Airway epithelial cell (primary cell): ENCODE results near the gene OR6K2. TPM values are rescaled to one million over a fixed set of nuclear protein-coding genes. Genes with fewer than 3 reads are reported as not detected.

Experiments used
- total RNA-seq: library from RNA; depleted of rRNA; stranded (reverse); fragments of >200 nt; gene quantifications from 2 replicates; pipeline ENCODE4 v1.2.3, GENCODE V29; 2015

The OR6K2 gene
- not detected in 2 replicates for total RNA-seq

DNA sequence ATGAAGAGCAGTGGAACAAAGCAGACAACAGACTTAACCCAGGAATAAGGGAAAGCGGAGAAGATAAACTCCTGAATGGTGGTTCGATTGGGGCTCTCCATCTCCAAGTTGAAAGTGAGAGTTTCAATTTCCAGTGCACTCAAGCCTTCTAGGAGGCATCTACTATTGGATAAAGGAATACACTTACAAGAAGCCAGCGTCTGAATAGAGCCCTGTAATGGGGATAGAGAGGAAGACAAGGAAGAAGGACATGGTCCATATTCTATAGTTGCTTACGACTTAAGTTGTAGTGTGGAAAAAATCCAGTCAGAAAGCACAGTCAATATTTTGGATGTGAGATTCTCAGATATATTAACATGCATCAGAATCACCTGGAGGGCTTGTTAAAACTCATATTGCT is at the start of gene OR6K2:
TSS of gene OR6K2 (minus strand) at position 101 of the 400 bp plus-strand sequence. CDS start at position 101, 0 bp downstream.

DNA sequence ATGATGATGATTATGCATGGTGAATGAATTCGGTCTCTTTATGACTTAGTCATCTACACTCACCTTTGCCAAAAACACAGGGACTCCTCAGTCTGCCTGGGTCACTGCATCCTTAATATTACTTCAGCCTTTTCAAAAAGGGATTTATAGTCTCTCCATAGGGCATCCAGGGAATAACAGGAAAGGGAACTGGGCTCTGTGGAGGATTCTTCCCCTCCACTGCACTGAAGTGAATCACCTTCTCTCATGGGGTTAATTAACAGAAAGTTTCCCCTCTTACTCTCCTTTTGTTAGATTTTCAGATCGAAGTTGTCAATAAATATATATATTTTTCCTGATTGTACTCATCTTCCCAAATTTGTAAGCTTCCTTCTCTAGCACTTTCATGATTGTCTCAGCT is 20.2 kb upstream of the OR6K2 start, which contains the start of gene OR6K3:
TSS of gene OR6K3 (minus strand) at position 101 of the 400 bp plus-strand sequence. CDS start 2,605 bp downstream, outside the sequence.

DNA sequence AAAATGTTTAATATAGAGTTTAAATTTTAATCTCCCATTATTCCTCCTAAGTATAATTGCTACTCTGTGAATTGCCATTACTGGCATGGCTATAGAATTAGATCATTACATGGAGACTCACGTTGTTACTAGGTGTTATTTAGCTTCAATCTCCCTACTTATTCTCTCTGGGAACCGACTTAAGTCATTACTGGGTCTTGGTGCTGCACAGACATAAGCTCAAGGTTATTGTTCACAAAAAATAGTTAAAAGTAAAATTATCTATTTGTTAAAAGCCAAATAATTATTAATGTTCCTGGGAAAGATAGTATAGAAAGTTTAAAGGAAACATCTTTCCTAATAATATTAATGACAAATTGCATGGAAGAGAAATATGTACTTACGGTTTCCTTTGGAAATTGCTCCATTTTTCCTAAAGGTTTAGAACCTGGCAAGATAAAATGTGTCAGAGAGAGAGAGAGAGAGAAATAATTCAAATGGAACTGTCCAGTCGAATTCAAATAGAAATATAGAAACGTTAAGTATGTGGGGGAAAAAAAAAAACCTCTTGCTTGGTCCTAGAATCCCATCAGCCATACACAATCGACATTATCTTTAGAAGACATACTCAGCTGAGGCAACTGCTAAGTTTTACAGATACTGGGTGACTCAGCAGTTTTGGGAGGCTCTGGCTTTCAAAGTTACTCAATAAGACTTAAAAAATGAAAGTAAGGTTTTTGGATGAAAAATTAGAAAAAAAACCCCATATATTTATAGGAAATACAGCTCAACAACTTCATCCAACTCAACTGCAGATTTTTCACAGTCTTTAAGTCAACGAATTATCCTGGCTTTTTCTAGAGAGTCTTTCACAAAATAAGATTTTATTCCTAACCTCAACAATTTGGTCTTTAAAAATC is 14.1 kb downstream of the OR6K2 start, which contains the start of gene SPTA1:
TSS of gene SPTA1 (minus strand) at position 605 of the 899 bp plus-strand sequence. CDS start at position 407, 198 bp downstream.

Other genes with a start within 250 kb of the OR6K2 start
- not detected in 2 replicates for gene OR10K1, start 238.8 kb downstream of the OR6K2 start, total RNA-seq
- not detected in 2 replicates for gene OR10R2, start 228.4 kb downstream of the OR6K2 start, total RNA-seq
- not detected in 2 replicates for gene OR6Y1, start 146.2 kb downstream of the OR6K2 start, total RNA-seq
- not detected in 2 replicates for gene OR6P1, start 130.1 kb downstream of the OR6K2 start, total RNA-seq
- not detected in 2 replicates for gene OR10X1, start 120.8 kb downstream of the OR6K2 start, total RNA-seq
- not detected in 2 replicates for gene OR10Z1, start 95.4 kb downstream of the OR6K2 start, total RNA-seq
- gene SPTA1, start 13.9 kb downstream of the OR6K2 start, total RNA-seq, result not detected in 2 replicates
- not detected in 2 replicates for gene OR6K3, start 20.1 kb upstream of the OR6K2 start, total RNA-seq
- not detected in 2 replicates for gene OR6K6, start 54.1 kb upstream of the OR6K2 start, total RNA-seq
- not detected in 2 replicates for gene OR6N1, start 71.5 kb upstream of the OR6K2 start, total RNA-seq
- gene OR6N2, start 80.6 kb upstream of the OR6K2 start, total RNA-seq, result not detected in 2 replicates
- not detected in 2 replicates for gene MNDA, start 130.7 kb upstream of the OR6K2 start, total RNA-seq
- not detected in 2 replicates for gene PYHIN1, start 230.9 kb upstream of the OR6K2 start, total RNA-seq